ENCODE measurements around the gene LRMDA. TPM values are rescaled to one million over a fixed set of nuclear protein-coding genes. Genes with fewer than 3 reads are reported as not detected.
A peak's percentile ranks its signal among the peaks of the same experiment; 100 is the strongest.

Gene LRMDA
- total RNA-seq, 1 experiment from 2014 or later: 1.2 TPM

DNA sequence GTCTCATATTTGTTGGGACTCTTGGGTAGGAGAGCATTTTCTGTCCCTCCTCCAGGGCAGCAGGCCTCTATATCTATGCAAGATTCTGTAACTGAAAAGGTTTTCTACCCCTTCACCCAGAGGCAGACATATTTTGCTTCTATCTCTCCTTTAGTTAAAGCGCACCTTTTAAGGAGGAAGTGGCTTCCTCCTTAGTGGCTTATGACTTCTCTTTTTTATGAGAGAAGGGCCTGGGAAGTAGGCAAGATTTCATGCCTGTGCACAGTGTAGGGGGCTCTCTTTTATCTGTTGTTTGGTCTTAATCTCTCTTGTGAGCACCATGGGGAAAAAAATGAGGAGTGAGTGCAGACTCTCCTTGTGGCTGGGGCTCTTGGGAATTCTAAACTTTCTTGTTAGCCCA lies 122.1 kb downstream of the LRMDA start:
- BruUV-seq (replicated peaks): no TSS peak
- no peak overlapping the region for H3K9ac ChIP-seq (ENCODE audit: low read length)

DNA sequence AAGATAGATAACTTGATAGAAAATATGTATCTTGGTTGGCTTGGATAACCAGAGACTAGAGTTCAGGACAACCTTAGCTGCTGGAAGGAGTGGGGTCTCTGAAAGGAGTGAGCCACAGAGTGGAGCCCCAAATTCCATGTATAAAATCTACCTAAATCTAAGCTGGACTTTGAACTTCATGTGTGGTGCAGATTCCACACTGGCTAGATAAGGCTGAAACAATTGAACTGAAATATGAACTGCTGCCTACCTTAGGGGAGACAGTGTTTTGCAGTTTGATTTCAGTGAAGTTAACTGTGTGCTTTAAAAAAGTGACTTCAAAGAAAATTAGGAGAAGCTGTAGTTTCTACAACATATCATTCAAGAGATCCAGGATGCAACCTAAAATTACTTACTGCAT lies 123.9 kb downstream of the LRMDA start:
- Histone ChIP-seq H3K4me1 (ENCODE audit: insufficient read depth, low read length) (peaks cover 12% of the 10 kb centered on the region), H3K9me3 (ENCODE audit: low read length) (peaks cover 13% of the 10 kb centered on the region), H3K79me2 (ENCODE audit: low read length) (no peaks in the 10 kb centered on the region), H3K27me3 (ENCODE audit: low read length) (no peaks in the 10 kb centered on the region), H2AFZ (ENCODE audit: low read length) (no peak overlapping the region), H3F3A (ENCODE audit: low read length, unreplicated experiment) (no peaks in the 10 kb centered on the region), H3K4me3 (ENCODE audit: low read length) (no peak overlapping the region), H3K27ac (ENCODE audit: low read length) (0 out of 2 replicates have a peak overlapping the region, but pooled peaks have one; percentile 34), H3K9me2 (replicated peaks; ENCODE audit: low read length) (no peaks in the 10 kb centered on the region), H3K9ac (ENCODE audit: low read length) (no peak overlapping the region), H3K4me2 (ENCODE audit: low read length) (no peak overlapping the region), H4K20me1 (ENCODE audit: low read length) (no peaks in the 10 kb centered on the region), H3K36me3 (ENCODE audit: low read depth, low read length) (no peaks in the 10 kb centered on the region)
- intact Hi-C loops (cut with micrococcal nuclease): no loop called here
- no peak for DNase-seq
- POLR2A ChIA-PET (ENCODE audit: unreplicated experiment): no interaction called here
- no TSS peak for BruUV-seq (replicated peaks)
- CTCF ChIA-PET: interaction anchor here (0.7 kb wide), 1 partner anchor 96 kb away, joined by 3 read pairs; no protein-coding TSS in a partner anchor
- TF ChIP-seq, protein P1, sequence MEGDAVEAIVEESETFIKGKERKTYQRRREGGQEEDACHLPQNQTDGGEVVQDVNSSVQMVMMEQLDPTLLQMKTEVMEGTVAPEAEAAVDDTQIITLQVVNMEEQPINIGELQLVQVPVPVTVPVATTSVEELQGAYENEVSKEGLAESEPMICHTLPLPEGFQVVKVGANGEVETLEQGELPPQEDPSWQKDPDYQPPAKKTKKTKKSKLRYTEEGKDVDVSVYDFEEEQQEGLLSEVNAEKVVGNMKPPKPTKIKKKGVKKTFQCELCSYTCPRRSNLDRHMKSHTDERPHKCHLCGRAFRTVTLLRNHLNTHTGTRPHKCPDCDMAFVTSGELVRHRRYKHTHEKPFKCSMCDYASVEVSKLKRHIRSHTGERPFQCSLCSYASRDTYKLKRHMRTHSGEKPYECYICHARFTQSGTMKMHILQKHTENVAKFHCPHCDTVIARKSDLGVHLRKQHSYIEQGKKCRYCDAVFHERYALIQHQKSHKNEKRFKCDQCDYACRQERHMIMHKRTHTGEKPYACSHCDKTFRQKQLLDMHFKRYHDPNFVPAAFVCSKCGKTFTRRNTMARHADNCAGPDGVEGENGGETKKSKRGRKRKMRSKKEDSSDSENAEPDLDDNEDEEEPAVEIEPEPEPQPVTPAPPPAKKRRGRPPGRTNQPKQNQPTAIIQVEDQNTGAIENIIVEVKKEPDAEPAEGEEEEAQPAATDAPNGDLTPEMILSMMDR (conservative IDR thresholded peaks at IDR 0.05; ENCODE audit: low read depth, low read length): no peak
- TF ChIP-seq EZH2 (IDR thresholded peaks at IDR 0.05; ENCODE audit: low read length, unreplicated experiment): no peak
- no peak for TF ChIP-seq EZH2phosphoT487 (IDR thresholded peaks at IDR 0.05; ENCODE audit: borderline replicate concordance, low read length)
- no peak for ATAC-seq

More for the DNA sequence above, 122.1 kb downstream of the LRMDA start:
- no peak for TF ChIP-seq EZH2phosphoT487 (IDR thresholded peaks at IDR 0.05; ENCODE audit: borderline replicate concordance, low read length)
- TF ChIP-seq, protein P1 (conservative IDR thresholded peaks at IDR 0.05; ENCODE audit: low read depth, low read length): no peak
- no peak for TF ChIP-seq EZH2 (IDR thresholded peaks at IDR 0.05; ENCODE audit: low read length, unreplicated experiment)
- H3K4me3 ChIP-seq (ENCODE audit: low read length): no peak overlapping the region
- H4K20me1 ChIP-seq (ENCODE audit: low read length): no peaks in the 10 kb centered on the region
- H3K4me2 ChIP-seq (ENCODE audit: low read length): no peak overlapping the region
- H3K4me1 ChIP-seq (ENCODE audit: insufficient read depth, low read length): peaks cover 12% of the 10 kb centered on the region
- DNase-seq (no peak), ATAC-seq (no peak)
- H3K9me2 ChIP-seq (replicated peaks; ENCODE audit: low read length): no peaks in the 10 kb centered on the region
- H3K27ac ChIP-seq (ENCODE audit: low read length): no peak overlapping the region
- CTCF ChIA-PET: interaction anchor here (0.6 kb wide), 1 partner anchor 90 kb away, joined by 3 read pairs; no protein-coding TSS in a partner anchor
- intact Hi-C loops (cut with micrococcal nuclease): no loop called here
- H2AFZ ChIP-seq (ENCODE audit: low read length): no peak overlapping the region
- no peaks in the 10 kb centered on the region for H3F3A ChIP-seq (ENCODE audit: low read length, unreplicated experiment)
- no peaks in the 10 kb centered on the region for H3K27me3 ChIP-seq (ENCODE audit: low read length)
- peaks cover 13% of the 10 kb centered on the region for H3K9me3 ChIP-seq (ENCODE audit: low read length)
- no peaks in the 10 kb centered on the region for H3K36me3 ChIP-seq (ENCODE audit: low read depth, low read length)
- no peaks in the 10 kb centered on the region for H3K79me2 ChIP-seq (ENCODE audit: low read length)
- POLR2A ChIA-PET (ENCODE audit: unreplicated experiment): no interaction called here

DNA sequence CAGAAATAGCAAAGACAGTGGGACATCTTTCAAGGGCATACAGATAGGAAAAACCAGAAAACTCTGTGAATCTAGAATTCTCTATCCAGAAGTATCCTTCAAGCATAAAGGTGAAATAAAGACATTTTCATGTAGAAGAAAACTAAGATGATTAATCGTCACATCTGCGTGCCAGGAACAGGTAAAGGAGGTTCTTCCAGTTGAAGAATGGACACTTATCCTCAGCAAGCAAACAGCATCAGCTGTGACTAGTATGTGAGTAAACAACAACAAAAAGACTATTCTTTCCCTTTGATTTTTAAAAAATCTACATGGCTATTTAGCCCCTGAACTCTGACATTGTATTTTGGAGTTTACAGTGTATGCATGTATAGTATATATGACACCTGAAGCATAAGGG lies 124.9 kb downstream of the LRMDA start:
- Histone ChIP-seq H3F3A (ENCODE audit: low read length, unreplicated experiment) (no peaks in the 10 kb centered on the region), H3K4me3 (ENCODE audit: low read length) (no peak overlapping the region), H3K79me2 (ENCODE audit: low read length) (no peaks in the 10 kb centered on the region), H4K20me1 (ENCODE audit: low read length) (no peaks in the 10 kb centered on the region), H3K4me1 (ENCODE audit: insufficient read depth, low read length) (peaks cover 12% of the 10 kb centered on the region), H3K9me3 (ENCODE audit: low read length) (peaks cover 13% of the 10 kb centered on the region), H3K9ac (ENCODE audit: low read length) (no peak overlapping the region), H3K27me3 (ENCODE audit: low read length) (no peaks in the 10 kb centered on the region), H3K9me2 (replicated peaks; ENCODE audit: low read length) (no peaks in the 10 kb centered on the region), H3K4me2 (ENCODE audit: low read length) (peak overlapping the region; percentile 9), H3K36me3 (ENCODE audit: low read depth, low read length) (no peaks in the 10 kb centered on the region), H3K27ac (ENCODE audit: low read length) (peak overlapping the region; percentile 34), H2AFZ (ENCODE audit: low read length) (no peak overlapping the region)
- intact Hi-C loops (cut with micrococcal nuclease): no loop called here
- POLR2A ChIA-PET (ENCODE audit: unreplicated experiment): no interaction called here
- ATAC-seq (peak; percentile 80), DNase-seq (peak; percentile 94)
- no TSS peak for BruUV-seq (replicated peaks)
- TF ChIP-seq EZH2phosphoT487 (IDR thresholded peaks at IDR 0.05; ENCODE audit: borderline replicate concordance, low read length): no peak
- TF ChIP-seq EZH2 (IDR thresholded peaks at IDR 0.05; ENCODE audit: low read length, unreplicated experiment): no peak
- TF ChIP-seq, protein P1 (conservative IDR thresholded peaks at IDR 0.05; ENCODE audit: low read depth, low read length): no peak
- CTCF ChIA-PET: no interaction called here
